Glutamatergic neuron (in vitro differentiated cells): ENCODE measurements around the gene ABHD11. TPM values are rescaled to one million over a fixed set of nuclear protein-coding genes. Genes with fewer than 3 reads are reported as not detected.
"Not testable (repeated sequence)": the region's sequence is repeated elsewhere in the genome, so short reads cannot be mapped to it uniquely, and the experiment has no call there.

Source experiments
- DNase-seq: peaks from one replicate; pipeline ENCODE4 v3.0.0; 2022
- H3K27ac Mint-ChIP-seq: one replicate; pipeline ENCODE4 v1.8.0; 2020; ENCODE audit warnings: mild to moderate bottlenecking, mixed read lengths, inconsistent platforms; ENCODE audit not compliant: unreplicated experiment
- H3K27me3 Mint-ChIP-seq: one replicate; pipeline ENCODE4 v1.8.0; 2020; ENCODE audit warnings: mild to moderate bottlenecking, moderate library complexity, mixed read lengths, inconsistent platforms; ENCODE audit not compliant: unreplicated experiment
- H3K36me3 Mint-ChIP-seq: one replicate; pipeline ENCODE4 v1.8.0; 2020; ENCODE audit warnings: mild to moderate bottlenecking, mixed read lengths, inconsistent platforms; ENCODE audit not compliant: unreplicated experiment
- H3K4me1 Mint-ChIP-seq: one replicate; pipeline ENCODE4 v1.8.0; 2020; ENCODE audit warnings: mild to moderate bottlenecking, low read depth, mixed read lengths, inconsistent platforms; ENCODE audit not compliant: unreplicated experiment
- H3K4me3 Mint-ChIP-seq: one replicate; pipeline ENCODE4 v1.8.0; 2020; ENCODE audit warnings: mild to moderate bottlenecking, mixed read lengths, inconsistent platforms; ENCODE audit not compliant: unreplicated experiment
- H3K9me3 Mint-ChIP-seq: one replicate; pipeline ENCODE4 v1.8.0; 2020; ENCODE audit warnings: mild to moderate bottlenecking, moderate library complexity, mixed read lengths, inconsistent platforms; ENCODE audit not compliant: unreplicated experiment
- total RNA-seq: library from RNA; stranded (reverse); fragmentation: NEBNext Ultra II Directional; extraction: Animal tissue kit (Norgen Biotek cat#: 25700); gene quantifications from one replicate; pipeline ENCODE4 v1.2.1, GENCODE V29; 2021; ENCODE audit not compliant: unreplicated experiment
- TF ChIP-seq, protein P1 (sequence below): fragments of 200-600 bp; sonication (generic); IDR thresholded peaks from one replicate; pipeline ENCODE4 v1.5.0; 2021; ENCODE audit not compliant: partially characterized antibody, unreplicated experiment

Gene ABHD11
- total RNA-seq, 1 donor from 2014 or later, result 13.9 TPM

DNA sequence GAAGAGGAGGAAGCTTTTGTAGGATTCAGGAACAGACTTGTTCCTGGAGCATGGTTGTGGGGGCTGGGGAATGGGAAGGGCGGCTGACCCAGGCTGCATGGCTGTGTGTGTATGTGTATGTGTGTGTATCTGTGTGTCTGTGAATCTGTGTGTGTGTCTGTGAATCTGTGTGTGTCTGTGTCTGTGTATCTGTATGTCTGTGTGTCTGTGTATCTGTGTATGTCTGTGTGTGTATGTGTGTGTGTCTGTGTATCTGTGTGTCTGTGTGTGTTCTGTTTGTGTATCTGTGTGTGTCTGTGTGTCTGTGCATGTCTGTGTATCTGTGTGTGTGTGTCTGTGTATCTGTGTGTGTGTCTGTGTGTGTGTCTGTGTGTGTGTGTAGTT lies 12.5 kb downstream of the ABHD11 start:
- Mint-ChIP-seq H3K9me3 (no peaks in the 10 kb centered on the region), H3K36me3 (no peaks in the 10 kb centered on the region), H3K4me3 (no peak overlapping the region), H3K27me3 (peaks cover 1% of the 10 kb centered on the region), H3K4me1 (no peaks in the 10 kb centered on the region), H3K27ac (no peak overlapping the region)
- DNase-seq, result no peak
- TF ChIP-seq, protein P1, sequence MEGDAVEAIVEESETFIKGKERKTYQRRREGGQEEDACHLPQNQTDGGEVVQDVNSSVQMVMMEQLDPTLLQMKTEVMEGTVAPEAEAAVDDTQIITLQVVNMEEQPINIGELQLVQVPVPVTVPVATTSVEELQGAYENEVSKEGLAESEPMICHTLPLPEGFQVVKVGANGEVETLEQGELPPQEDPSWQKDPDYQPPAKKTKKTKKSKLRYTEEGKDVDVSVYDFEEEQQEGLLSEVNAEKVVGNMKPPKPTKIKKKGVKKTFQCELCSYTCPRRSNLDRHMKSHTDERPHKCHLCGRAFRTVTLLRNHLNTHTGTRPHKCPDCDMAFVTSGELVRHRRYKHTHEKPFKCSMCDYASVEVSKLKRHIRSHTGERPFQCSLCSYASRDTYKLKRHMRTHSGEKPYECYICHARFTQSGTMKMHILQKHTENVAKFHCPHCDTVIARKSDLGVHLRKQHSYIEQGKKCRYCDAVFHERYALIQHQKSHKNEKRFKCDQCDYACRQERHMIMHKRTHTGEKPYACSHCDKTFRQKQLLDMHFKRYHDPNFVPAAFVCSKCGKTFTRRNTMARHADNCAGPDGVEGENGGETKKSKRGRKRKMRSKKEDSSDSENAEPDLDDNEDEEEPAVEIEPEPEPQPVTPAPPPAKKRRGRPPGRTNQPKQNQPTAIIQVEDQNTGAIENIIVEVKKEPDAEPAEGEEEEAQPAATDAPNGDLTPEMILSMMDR, result no peak

GRCh38 chr7:73723813-73724212 lies 14.8 kb downstream of the ABHD11 start:
- TF ChIP-seq, protein P1, result no peak
- no peak for DNase-seq
- peaks cover 6% of the 10 kb centered on the region for H3K27me3 Mint-ChIP-seq
- H3K27ac Mint-ChIP-seq, result no peak overlapping the region
- H3K36me3 Mint-ChIP-seq, result no peaks in the 10 kb centered on the region
- peaks cover 4% of the 10 kb centered on the region for H3K9me3 Mint-ChIP-seq
- H3K4me1 Mint-ChIP-seq, result no peaks in the 10 kb centered on the region
- no peak overlapping the region for H3K4me3 Mint-ChIP-seq

DNA sequence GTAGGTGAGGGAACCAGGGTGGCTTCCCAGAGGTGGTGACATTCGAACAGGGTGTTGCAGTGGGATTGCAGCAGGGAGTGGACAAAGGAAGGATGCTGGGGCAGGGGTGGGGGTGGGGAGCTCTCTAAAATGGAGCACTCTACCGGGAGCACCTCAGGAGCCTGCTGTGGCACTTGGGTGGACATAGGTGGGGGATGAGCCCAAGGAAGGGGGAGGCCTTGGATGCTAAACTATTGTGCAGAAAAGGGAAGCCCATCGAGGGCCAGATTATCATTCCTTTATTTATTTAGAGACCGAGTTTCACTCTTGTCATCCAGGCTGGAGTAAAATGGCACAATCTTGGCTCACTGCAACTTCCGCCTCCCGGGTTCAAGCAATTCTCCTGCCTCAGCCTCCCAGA lies 15.8 kb downstream of the ABHD11 start:
- TF ChIP-seq, protein P1, result no peak
- Mint-ChIP-seq H3K9me3 (peaks cover 4% of the 10 kb centered on the region), H3K4me3 (no peak overlapping the region), H3K4me1 (no peaks in the 10 kb centered on the region), H3K27ac (no peak overlapping the region), H3K27me3 (peaks cover 6% of the 10 kb centered on the region), H3K36me3 (no peaks in the 10 kb centered on the region)
- DNase-seq, result no peak

GRCh38 chr7:73722182-73722581 lies 16.4 kb downstream of the ABHD11 start:
- H3K27ac Mint-ChIP-seq, H3K4me3 Mint-ChIP-seq, H3K36me3 Mint-ChIP-seq, H3K27me3 Mint-ChIP-seq, H3K4me1 Mint-ChIP-seq, DNase-seq, H3K9me3 Mint-ChIP-seq: not testable (repeated sequence)

- H3K4me3 Mint-ChIP-seq, result no peak overlapping the region
- TF ChIP-seq, protein P1, result no peak
Observed at GRCh38 chr7:73721377-73721817, 17.2 kb downstream of the ABHD11 start.

DNA sequence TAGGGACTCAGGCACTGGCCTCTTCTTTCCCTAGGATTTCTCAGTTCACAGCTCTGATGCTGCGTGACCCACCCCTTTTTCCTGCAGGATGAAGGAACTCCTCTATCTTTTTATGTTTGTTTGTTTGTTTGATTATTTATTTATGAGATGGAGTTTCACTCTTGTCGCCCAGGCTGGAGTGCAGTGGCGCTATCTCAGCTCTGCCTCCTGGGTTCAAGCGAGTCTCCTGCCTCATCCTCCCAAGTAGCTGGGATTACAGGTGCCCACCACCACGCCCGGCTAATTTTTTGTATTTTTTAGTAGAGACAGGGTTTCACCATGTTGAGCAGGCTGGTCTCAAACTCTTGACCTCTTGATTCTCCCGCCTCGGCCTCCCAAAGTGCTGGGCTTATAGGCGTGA lies 18.2 kb downstream of the ABHD11 start:
- not testable (repeated sequence) for H3K36me3 Mint-ChIP-seq, H3K4me1 Mint-ChIP-seq, H3K9me3 Mint-ChIP-seq, DNase-seq, H3K27me3 Mint-ChIP-seq
- peak overlapping the region; percentile 84 for H3K4me3 Mint-ChIP-seq
- peak overlapping the region; percentile 70 for H3K27ac Mint-ChIP-seq

More at GRCh38 chr7:73721377-73721817, 17.2 kb downstream of the ABHD11 start:
- Mint-ChIP-seq H3K4me1 (peaks cover 3% of the 10 kb centered on the region), H3K36me3 (no peaks in the 10 kb centered on the region), H3K9me3 (peaks cover 4% of the 10 kb centered on the region), H3K27ac (no peak overlapping the region), H3K27me3 (peaks cover 8% of the 10 kb centered on the region)
- DNase-seq, result no peak
